HEK293 (cell line): ENCODE results near the gene CCNK.

ENCODE experiments used
- CTCF ChIA-PET: fragments of 350-600 bp; formaldehyde crosslinking; extraction: SDS; loops from one replicate; lab custom pipeline; 2021; ENCODE audit warnings: antibody characterized with exemption; lab: Yijun Ruan, JAX
- POLR2A ChIA-PET: fragments of 300-600 bp; formaldehyde crosslinking; extraction: SDS; loops from one replicate; lab custom pipeline; 2020; ENCODE audit warnings: antibody characterized with exemption, inconsistent platforms; lab: Yijun Ruan, JAX
- H3K27ac ChIP-seq: fragments of 200-500 bp; sonication (Bioruptor generic); 2 replicates; pipeline ENCODE4 v1.5.1; 2014; ENCODE audit warnings: low read depth, low read length, control low read depth, inconsistent platforms; ENCODE audit errors: extremely low read depth
- H3K36me3 ChIP-seq, 2 experiments: fragments of 200-500 bp in 1 of 2; sonication (Bioruptor generic) in 1 of 2; 1 replicate in 1 of 2; 2 replicates in 1 of 2; pipeline ENCODE4 v1.5.1; 2014 to 2017; ENCODE audit warnings: inconsistent platforms in 2 of 2, low read length in 2 of 2; ENCODE audit not compliant: control insufficient read depth in 2 of 2, insufficient read depth in 1 of 2
- H3K4me1 ChIP-seq: fragments of 200-500 bp; sonication (Bioruptor generic); 2 replicates; pipeline ENCODE4 v1.5.1; 2014; ENCODE audit warnings: mild to moderate bottlenecking, low read length, inconsistent platforms; ENCODE audit not compliant: control insufficient read depth, insufficient read depth
- H3K4me3 ChIP-seq: 2 replicates; pipeline ENCODE4 v1.5.1; 2011; ENCODE audit warnings: low read depth, mild to moderate bottlenecking, control low read depth, low read length, moderate library complexity
- H3K9me3 ChIP-seq: fragments of 200-500 bp; sonication (Bioruptor generic); 2 replicates; pipeline ENCODE4 v1.5.1; 2014; ENCODE audit warnings: low read depth, low read length, inconsistent platforms; ENCODE audit not compliant: control insufficient read depth, insufficient read depth
- FEZF1 ChIP-seq: fragments of 450-650 bp; formaldehyde crosslinking; IDR thresholded peaks from 2 replicates; pipeline ENCODE4 v1.5.1; 2016; ENCODE audit warnings: missing biosample characterization, missing genetic modification characterization
- GLI2 ChIP-seq: fragments of 450-650 bp; formaldehyde crosslinking; IDR thresholded peaks from 2 replicates; pipeline ENCODE4; 2017; ENCODE audit warnings: missing biosample characterization, missing genetic modification characterization, low read depth, borderline replicate concordance
- GLIS1 ChIP-seq: fragments of 450-650 bp; formaldehyde crosslinking; IDR thresholded peaks from 2 replicates; pipeline ENCODE4 v1.5.1; 2016; ENCODE audit warnings: missing biosample characterization, missing genetic modification characterization
- KLF1 ChIP-seq: fragments of 450-650 bp; formaldehyde crosslinking; IDR thresholded peaks from 2 replicates; pipeline ENCODE4 v1.5.1; 2016; ENCODE audit warnings: missing biosample characterization, missing genetic modification characterization
- SCRT1 ChIP-seq: fragments of 450-650 bp; formaldehyde crosslinking; IDR thresholded peaks from 2 replicates; pipeline ENCODE4 v1.5.1; 2016; ENCODE audit warnings: missing biosample characterization, missing genetic modification characterization, borderline replicate concordance
- SP2 ChIP-seq: fragments of 450-650 bp; formaldehyde crosslinking; IDR thresholded peaks from 2 replicates; pipeline ENCODE4 v1.5.1; 2016; ENCODE audit warnings: missing biosample characterization, missing genetic modification characterization
- ZNF121 ChIP-seq: fragments of 450-650 bp; formaldehyde crosslinking; IDR thresholded peaks from 2 replicates; pipeline ENCODE4 v1.5.1; 2016; ENCODE audit warnings: missing biosample characterization, missing genetic modification characterization
- ZNF132 ChIP-seq: fragments of 450-650 bp; formaldehyde crosslinking; IDR thresholded peaks from 2 replicates; pipeline ENCODE4 v1.5.1; 2017; ENCODE audit warnings: missing biosample characterization, missing genetic modification characterization, borderline replicate concordance
- ZNF202 ChIP-seq: fragments of 450-650 bp; formaldehyde crosslinking; IDR thresholded peaks from 2 replicates; pipeline ENCODE4 v1.5.1; 2016; ENCODE audit warnings: missing biosample characterization, missing genetic modification characterization, borderline replicate concordance
- ZNF214 ChIP-seq: fragments of 450-650 bp; formaldehyde crosslinking; IDR thresholded peaks from 2 replicates; pipeline ENCODE4 v1.5.1; 2017; ENCODE audit warnings: missing biosample characterization, mild to moderate bottlenecking, missing genetic modification characterization, borderline replicate concordance
- ZNF354C ChIP-seq: fragments of 450-650 bp; formaldehyde crosslinking; IDR thresholded peaks from 2 replicates; pipeline ENCODE4 v1.5.1; 2016; ENCODE audit warnings: missing biosample characterization, missing genetic modification characterization, low read depth, borderline replicate concordance
- ZNF366 ChIP-seq: fragments of 450-650 bp; formaldehyde crosslinking; conservative IDR thresholded peaks from 2 replicates; pipeline ENCODE4 v1.5.1; 2016; ENCODE audit warnings: missing biosample characterization, missing genetic modification characterization
- ZNF501 ChIP-seq: fragments of 450-650 bp; formaldehyde crosslinking; IDR thresholded peaks from 2 replicates; pipeline ENCODE4 v1.5.1; 2016; ENCODE audit warnings: missing biosample characterization, missing genetic modification characterization
- ZNF530 ChIP-seq: fragments of 450-650 bp; formaldehyde crosslinking; IDR thresholded peaks from 2 replicates; pipeline ENCODE4 v1.5.1; 2016; ENCODE audit warnings: low read depth, missing biosample characterization, missing genetic modification characterization
- ZNF621 ChIP-seq: fragments of 450-650 bp; formaldehyde crosslinking; IDR thresholded peaks from 2 replicates; pipeline ENCODE4 v1.5.1; 2017; ENCODE audit warnings: missing biosample characterization, missing genetic modification characterization
- ZNF658 ChIP-seq: fragments of 450-650 bp; formaldehyde crosslinking; IDR thresholded peaks from 2 replicates; pipeline ENCODE4; 2016; ENCODE audit warnings: missing biosample characterization, missing genetic modification characterization
- ZSCAN30 ChIP-seq: fragments of 450-650 bp; IDR thresholded peaks from 2 replicates; pipeline ENCODE4 v1.5.1; 2018; ENCODE audit warnings: missing biosample characterization, mild to moderate bottlenecking, missing genetic modification characterization, moderate library complexity
- TF ChIP-seq, protein P1 (sequence below): fragments of 450-650 bp; formaldehyde crosslinking; IDR thresholded peaks from 2 replicates; pipeline ENCODE4 v1.5.1; 2016; ENCODE audit warnings: missing biosample characterization, missing genetic modification characterization
- TF ChIP-seq, protein P2 (sequence below): fragments of 450-650 bp; formaldehyde crosslinking; IDR thresholded peaks from 2 replicates; pipeline ENCODE4 v1.5.1; 2016; ENCODE audit warnings: missing biosample characterization, missing genetic modification characterization
- TF ChIP-seq, protein P3 (sequence below): IDR thresholded peaks from 2 replicates; pipeline ENCODE4 v1.6.1; 2011; ENCODE audit warnings: mild to moderate bottlenecking, low read depth, low read length, borderline replicate concordance
- TF ChIP-seq, protein P4 (sequence below): fragments of 450-650 bp; formaldehyde crosslinking; IDR thresholded peaks from 2 replicates; pipeline ENCODE4 v1.5.1; 2016; ENCODE audit warnings: missing biosample characterization, missing genetic modification characterization

The CCNK gene

DNA sequence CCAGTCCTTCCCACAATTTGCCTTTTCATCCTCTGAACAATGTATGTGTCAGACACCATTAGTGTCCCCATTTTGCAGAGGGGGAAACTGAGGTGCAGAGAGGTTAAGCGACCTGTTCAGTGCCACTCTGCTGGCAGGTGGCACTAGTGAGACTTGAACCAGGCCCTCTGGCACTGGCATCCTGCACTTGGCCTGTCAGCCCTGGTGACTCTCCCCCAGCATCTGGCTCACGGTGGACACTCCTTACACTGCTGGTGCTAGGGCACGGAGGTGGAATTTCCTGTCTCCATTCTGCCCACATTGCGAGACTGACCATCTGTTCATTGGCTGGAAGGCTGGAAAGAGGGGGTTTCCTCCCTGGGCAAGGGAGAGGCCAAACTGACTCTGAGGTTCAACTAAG lies 48.7 kb downstream of the CCNK start:
- Histone ChIP-seq H3K9me3 (no peaks in the 10 kb centered on the region), H3K4me1 (peaks cover 4% of the 10 kb centered on the region; the same call in 1 of the 2 replicates), H3K4me3 (no peak overlapping the region), H3K27ac (no peak overlapping the region), H3K36me3 (no peaks in the 10 kb centered on the region)
- TF ChIP-seq ZNF214 (tag by site-specific recombination) (no peak), ZNF366 (tag by site-specific recombination) (no peak), ZNF132 (tag by site-specific recombination) (no peak), GLI2 (tag by site-specific recombination) (no peak), ZNF202 (tag by site-specific recombination) (no peak)
- TF ChIP-seq, protein P1, sequence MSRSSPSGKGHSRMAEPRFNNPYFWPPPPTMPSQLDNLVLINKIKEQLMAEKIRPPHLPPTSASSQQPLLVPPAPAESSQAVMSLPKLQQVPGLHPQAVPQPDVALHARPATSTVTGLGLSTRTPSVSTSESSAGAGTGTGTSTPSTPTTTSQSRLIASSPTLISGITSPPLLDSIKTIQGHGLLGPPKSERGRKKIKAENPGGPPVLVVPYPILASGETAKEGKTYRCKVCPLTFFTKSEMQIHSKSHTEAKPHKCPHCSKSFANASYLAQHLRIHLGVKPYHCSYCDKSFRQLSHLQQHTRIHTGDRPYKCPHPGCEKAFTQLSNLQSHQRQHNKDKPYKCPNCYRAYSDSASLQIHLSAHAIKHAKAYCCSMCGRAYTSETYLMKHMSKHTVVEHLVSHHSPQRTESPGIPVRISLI (tag by site-specific recombination), result no peak
- TF ChIP-seq, protein P2, sequence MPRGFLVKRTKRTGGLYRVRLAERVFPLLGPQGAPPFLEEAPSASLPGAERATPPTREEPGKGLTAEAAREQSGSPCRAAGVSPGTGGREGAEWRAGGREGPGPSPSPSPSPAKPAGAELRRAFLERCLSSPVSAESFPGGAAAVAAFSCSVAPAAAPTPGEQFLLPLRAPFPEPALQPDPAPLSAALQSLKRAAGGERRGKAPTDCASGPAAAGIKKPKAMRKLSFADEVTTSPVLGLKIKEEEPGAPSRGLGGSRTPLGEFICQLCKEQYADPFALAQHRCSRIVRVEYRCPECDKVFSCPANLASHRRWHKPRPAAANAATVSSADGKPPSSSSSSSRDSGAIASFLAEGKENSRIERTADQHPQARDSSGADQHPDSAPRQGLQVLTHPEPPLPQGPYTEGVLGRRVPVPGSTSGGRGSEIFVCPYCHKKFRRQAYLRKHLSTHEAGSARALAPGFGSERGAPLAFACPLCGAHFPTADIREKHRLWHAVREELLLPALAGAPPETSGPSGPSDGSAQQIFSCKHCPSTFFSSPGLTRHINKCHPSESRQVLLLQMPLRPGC, result no peak
- ChIA-PET POLR2A (no interaction called here), CTCF (no interaction called here)

DNA sequence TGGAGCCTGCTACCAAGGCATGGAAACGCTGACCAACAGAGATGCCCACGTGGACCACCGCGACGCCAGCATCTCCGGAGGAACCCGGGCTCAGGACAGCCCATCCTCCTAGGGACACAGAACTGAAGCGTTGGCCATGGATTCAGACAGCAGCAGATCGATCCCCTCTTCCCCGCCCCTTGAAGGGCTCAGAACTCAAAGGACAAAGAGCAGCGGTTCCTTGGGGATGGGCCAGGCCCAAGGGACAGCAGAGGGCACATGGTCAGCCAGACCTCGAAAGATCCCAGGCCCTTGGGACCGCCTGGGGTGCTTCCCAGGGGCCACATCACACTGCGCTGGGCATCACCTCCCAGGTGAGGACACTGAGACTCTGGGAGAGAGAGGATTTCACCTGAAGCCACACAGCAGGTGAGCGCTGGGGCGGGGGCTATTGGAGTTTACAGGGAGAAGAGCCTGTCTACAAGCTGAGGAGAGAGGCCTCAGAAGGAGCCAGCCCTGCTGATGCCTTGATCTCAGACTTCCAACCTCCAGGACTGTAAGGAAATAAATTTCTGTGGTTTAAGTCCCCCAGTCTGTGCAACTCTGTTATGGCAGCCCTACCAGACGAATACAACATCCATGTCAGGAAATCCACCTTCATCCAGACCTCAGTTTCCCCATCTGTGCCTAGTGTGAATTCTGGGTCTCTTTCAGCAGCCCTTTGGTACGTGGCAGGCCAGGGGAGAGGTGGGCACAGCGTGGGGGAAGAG lies 49.4 kb downstream of the CCNK start:
- H3K27ac ChIP-seq, result no peak overlapping the region
- H3K36me3 ChIP-seq, result no peaks in the 10 kb centered on the region
- ChIA-PET POLR2A (no interaction called here), CTCF (no interaction called here)
- TF ChIP-seq SCRT1 (no peak), ZNF621 (tag by site-specific recombination) (no peak)
- H3K4me3 ChIP-seq, result no peak overlapping the region
- H3K4me1 ChIP-seq, result peaks cover 3% of the 10 kb centered on the region; the same call in 1 of the 2 replicates
- no peaks in the 10 kb centered on the region for H3K9me3 ChIP-seq

DNA sequence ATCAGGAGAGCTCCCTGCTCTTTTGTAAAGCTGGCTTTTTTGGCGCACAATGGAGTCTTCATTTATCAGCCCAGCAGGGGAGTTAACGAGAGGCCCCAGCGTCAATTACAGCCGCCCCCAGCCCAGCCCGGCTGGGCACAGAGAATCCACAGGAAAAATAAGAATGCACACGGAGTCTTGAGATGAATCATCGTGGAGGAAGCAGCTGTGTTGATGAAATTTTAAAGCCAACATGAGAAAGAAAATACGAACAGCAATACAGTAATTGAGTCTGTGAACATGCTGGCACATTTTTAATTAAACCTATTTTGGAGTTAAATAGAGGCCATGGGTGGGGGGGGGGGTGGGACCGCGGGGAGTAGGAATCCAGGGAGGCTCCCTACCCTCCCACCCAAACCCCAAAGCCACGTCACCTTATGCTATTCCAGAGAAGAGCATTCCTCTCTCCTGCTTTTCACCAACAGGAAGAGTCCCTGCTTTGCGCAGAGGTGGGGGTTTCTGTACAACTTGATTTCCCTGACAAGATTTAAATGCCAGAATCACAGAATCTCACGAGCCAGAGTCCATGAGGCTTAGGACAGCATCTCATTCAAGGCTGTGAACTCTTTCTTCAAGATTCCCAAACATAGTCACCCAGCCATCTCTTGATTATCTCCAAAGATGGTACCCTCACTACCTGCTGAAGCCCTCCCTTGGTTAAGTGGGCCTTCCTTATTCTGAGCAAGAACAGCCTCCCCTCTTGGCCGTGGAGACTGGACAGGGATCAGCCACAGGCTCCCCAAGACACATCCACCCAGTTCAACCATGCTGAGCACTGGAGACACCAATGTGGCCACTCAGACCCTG lies 50.3 kb downstream of the CCNK start:
- H3K36me3 ChIP-seq, result no peaks in the 10 kb centered on the region
- H3K27ac ChIP-seq, result no peak overlapping the region
- no peaks in the 10 kb centered on the region for H3K9me3 ChIP-seq
- H3K4me1 ChIP-seq, result peaks cover 3% of the 10 kb centered on the region; the same call in 1 of the 2 replicates
- CTCF ChIA-PET, result no interaction called here
- no peak overlapping the region for H3K4me3 ChIP-seq
- POLR2A ChIA-PET, result no interaction called here
- no peak for TF ChIP-seq SP2
- TF ChIP-seq ZNF530 (tag by site-specific recombination), result no peak
- TF ChIP-seq, protein P3, sequence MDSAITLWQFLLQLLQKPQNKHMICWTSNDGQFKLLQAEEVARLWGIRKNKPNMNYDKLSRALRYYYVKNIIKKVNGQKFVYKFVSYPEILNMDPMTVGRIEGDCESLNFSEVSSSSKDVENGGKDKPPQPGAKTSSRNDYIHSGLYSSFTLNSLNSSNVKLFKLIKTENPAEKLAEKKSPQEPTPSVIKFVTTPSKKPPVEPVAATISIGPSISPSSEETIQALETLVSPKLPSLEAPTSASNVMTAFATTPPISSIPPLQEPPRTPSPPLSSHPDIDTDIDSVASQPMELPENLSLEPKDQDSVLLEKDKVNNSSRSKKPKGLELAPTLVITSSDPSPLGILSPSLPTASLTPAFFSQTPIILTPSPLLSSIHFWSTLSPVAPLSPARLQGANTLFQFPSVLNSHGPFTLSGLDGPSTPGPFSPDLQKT, result no peak
- peak; percentile 72 for TF ChIP-seq GLIS1
- no peak for TF ChIP-seq ZNF354C (tag by site-specific recombination)
- no peak for TF ChIP-seq ZNF121
- TF ChIP-seq ZNF658 (tag by site-specific recombination), result no peak
- TF ChIP-seq FEZF1 (tag by site-specific recombination), result peak; percentile 43; the same call in 1 of the 2 replicates
- TF ChIP-seq ZSCAN30 (tag by site-specific recombination), result no peak
- TF ChIP-seq KLF1 (tag by site-specific recombination), result no peak
- TF ChIP-seq, protein P4, sequence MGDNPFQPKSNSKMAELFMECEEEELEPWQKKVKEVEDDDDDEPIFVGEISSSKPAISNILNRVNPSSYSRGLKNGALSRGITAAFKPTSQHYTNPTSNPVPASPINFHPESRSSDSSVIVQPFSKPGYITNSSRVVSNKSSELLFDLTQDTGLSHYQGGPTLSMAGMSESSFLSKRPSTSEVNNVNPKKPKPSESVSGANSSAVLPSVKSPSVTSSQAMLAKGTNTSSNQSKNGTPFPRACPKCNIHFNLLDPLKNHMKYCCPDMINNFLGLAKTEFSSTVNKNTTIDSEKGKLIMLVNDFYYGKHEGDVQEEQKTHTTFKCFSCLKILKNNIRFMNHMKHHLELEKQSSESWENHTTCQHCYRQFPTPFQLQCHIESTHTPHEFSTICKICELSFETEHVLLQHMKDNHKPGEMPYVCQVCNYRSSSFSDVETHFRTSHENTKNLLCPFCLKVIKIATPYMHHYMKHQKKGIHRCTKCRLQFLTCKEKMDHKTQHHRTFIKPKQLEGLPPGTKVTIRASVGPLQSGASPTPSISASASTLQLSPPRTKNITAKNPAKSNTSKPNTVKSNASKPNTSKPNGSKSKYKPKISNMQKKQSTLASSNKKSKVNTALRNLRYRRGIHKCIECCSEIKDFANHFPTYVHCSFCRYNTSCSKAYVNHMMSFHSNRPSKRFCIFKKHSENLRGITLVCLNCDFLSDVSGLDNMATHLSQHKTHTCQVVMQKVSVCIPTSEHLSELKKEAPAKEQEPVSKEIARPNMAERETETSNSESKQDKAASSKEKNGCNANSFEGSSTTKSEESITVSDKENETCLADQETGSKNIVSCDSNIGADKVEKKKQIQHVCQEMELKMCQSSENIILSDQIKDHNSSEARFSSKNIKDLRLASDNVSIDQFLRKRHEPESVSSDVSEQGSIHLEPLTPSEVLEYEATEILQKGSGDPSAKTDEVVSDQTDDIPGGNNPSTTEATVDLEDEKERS (tag by site-specific recombination), result no peak
- no peak for TF ChIP-seq ZNF501 (tag by site-specific recombination)
